GM19240 (cell line): ENCODE measurements around the gene NPAT.
"Not testable (repeated sequence)": the region's sequence is repeated elsewhere in the genome, so short reads cannot be mapped to it uniquely, and the experiment has no call there.

Experiments
- DNase-seq: peaks from one replicate; pipeline ENCODE4 v3.0.0; 2011; ENCODE audit warnings: low spot score; ENCODE audit not compliant: insufficient read length

NPAT gene

DNA sequence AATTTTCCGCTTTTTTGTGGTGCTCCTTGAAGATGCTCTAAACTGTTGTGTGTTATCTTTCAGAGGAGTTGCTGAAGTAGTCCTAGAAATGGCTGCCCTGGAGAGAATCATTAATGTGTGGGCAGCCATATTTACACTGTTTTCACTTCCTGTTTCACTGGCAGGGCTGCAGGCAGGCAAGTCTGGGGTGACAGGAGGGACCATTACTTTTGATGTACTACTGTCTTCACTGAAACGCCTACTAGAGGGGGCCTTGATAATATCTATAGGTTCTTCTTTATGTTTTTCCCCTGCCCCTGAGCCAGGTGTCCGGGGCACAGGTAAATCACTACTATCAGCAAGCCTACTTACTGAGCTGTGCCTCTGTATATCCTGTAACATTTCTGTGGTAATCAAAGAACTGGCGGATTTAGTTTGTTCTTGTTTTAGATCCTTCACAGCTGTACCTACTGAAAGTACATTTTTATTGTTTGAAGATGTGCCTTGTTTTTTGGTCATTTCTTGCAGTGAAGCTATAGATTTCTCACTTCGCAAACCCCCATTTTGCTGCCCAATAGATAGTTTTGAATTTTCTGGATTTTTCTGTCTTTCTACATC, 61.4 kb downstream of the NPAT start:
- DNase-seq: peak; percentile 40

DNA sequence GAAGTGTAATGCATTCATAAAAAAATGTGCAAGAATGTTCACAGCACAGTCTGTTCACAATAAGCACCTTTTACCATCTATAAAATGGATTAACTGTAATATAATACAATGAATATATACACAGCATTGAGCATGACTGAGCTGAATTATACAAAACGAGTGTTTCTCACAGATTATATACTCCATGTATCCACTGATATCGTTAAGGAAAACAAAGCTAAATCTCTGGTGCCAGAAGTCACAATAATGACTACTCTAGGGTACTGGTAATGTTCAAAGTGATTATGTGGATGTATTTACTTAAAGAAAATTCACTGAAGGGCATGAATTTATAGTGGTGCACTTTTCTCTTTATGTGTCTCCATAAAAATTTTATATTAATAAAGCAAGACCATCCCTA, 67.8 kb downstream of the NPAT start:
- no peak for DNase-seq

DNA sequence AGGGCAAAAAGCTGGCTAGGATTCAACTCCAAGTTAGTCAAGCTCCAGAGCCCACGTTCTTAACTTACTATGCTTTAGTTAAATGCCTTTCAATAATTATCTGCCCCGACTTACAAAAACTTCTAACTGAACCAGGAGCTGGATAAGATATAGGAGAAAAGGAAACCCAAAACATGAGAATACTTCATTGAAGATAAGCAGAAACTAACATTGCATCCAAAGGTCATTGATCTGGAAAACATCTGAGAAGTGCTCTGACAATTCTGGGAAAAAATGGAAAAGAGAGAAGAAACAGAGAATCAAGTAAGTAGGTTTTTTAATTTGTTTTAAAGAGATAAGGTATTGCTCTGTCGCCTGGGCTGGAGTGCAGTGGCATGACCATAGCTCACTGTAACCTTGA, 73.9 kb downstream of the NPAT start:
- DNase-seq: no peak

DNA sequence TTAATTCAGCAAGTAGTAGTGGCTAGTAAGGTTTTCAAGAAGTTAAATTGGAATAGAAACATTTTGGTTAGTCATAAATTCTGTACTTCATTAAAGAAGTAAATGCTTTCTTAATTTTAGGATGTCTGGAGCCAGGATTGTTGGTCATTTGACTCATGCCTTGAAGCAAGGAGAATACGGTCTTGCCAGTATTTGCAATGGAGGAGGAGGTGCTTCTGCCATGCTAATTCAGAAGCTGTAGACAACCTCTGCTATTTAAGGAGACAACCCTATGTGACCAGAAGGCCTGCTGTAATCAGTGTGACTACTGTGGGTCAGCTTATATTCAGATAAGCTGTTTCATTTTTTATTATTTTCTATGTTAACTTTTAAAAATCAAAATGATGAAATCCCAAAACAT, 75.3 kb downstream of the NPAT start:
- no peak for DNase-seq

DNA sequence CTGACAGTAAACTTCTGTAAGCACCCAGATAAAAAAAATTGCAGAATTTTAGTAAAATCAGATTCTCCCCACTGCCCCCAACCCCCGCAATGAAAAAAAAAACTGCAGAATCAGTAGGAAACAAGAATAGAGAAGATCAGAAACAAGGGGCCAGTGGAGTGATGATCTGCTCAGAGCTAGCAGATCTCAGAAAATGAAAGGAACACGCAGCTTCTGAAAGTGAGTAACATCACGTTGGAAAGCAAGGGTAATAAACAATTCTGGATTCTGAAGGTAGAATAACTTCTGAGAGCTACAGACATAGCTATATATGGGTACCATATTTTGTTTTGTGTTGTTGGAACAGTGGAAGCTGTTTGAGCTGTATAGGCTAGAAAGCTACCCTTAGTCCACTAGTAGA, 77.8 kb downstream of the NPAT start:
- DNase-seq: no peak

DNA sequence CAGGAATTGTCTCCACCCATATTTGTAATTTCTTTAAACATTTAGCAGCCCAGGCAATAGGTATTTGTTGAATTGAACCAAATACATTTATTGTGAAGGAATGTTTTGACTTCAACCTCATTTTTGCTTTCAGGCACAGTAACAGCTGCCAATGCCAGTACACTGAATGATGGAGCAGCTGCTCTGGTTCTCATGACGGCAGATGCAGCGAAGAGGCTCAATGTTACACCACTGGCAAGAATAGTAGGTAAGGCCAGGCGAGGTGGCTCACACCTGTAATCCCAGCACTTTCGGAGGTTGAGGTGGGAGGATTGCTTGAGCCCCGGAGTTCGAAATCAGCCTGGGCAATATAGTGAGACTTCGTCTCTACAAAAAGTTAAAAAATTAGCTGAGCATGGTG, 80.1 kb downstream of the NPAT start:
- DNase-seq: no peak

DNA sequence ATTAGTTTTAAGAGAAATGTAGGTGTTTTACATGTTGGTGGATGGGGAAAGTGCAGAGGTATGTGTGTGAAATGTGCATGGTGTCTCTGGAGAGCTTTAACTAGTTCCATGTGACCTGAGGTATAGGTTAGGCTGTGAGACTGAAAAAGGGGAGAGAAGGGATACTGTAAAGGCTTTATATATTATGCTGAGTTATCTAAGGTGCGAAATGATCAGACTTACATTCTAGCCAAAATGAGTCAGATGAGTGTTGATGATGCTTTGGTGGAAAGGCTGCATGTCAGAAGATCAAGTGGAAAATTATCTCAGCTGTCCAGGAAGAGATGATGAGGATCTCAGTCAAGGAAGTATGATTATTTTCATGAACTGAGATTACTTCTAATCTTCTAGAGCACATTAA, 85.2 kb downstream of the NPAT start:
- no peak for DNase-seq

DNA sequence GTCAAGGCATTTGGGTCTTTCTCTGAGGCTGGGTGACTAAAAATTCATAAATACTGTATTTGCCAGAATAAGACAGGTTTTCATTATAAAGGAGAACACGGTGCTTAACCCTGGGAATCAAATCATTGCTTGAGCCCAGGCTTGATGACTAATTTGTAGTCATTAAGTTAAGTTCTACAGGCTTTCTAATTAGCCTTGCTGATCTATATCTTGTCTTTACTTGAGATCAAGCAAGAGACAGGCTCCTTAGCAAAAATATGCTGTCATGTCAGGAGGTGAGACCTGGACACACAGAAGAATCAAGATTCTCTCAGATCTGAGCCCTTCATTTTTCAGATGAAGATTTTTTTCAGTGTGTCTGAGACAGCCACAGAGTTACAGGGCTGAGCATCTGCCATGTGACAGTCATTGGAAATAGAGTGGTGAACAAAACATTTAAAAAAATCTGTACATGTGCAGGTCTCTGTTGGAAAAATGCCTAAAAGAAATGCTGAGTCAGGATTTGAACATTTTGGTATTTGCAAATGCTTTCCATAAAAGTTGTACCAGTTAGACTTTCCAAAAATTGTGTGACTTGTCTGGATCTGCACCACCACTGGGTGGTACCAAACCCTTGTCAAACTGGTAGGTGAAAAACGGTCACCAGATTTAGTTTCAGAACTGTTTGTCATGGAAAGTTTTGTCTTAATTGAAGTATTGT, 86.4 kb downstream of the NPAT start:
- DNase-seq: no peak

DNA sequence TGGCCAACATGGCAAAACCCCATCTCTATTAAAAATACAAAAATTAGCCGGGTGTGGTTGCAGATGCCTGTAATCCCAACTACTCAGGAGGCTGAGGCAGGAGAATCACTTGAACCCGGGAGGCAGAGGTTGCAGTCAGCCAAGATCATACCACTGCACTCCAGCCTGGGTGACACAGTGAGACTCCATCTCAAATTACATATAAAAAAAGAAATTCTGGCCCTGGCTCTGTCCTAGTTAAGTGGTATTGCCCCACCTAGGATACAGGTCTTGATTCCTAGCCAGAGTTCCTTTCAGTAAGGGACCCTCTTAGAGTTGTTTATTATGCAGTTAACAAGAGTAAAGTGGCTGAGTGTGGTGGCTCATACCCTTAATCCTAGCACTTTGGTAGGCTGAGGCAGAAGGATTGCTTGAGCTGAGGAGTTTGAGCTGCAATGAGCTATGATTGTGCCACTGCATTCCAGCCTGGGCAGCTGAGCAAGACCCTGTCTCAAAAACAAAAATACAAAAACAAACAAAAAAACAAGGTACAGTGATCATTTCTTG, 89.4 kb downstream of the NPAT start:
- DNase-seq: not testable (repeated sequence)

DNA sequence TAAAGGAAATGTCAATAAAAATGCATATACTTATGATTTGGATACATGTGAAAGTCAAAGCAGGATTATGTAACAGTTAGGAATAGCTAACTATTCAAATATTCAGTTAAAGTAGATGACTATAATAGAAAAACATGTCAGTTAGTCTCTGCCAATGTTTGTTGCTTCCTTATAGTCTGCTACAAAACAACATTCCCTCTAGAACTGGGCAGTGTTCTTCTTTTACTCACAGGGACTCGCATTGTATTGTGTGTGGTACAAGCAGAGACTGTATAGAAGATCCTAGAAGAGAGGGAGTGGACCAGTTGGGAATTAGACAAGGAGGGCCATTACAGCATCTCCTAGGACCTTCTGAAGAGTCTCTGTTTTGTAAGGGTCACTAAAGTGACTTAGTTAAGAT, 90.4 kb downstream of the NPAT start:
- DNase-seq: no peak

DNA sequence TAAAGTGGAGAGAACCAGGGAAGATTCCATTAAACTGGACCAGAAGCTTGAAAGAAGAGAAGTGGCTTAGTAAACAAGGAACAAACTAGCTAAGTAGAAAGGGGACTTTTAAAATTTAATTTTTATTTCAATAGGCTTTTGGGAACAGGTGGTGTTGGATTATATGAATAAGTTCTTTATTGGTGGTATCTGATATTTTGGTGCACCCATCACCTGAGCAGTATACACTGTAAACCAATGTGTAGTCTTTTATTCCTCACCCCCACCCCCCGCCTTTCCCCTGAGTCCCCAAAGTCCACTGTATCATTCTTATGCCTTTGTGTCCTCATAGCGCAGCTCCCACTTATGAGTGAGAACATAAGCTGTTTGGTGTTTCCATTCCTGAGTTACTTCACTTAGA, 93.7 kb downstream of the NPAT start:
- no peak for DNase-seq

DNA sequence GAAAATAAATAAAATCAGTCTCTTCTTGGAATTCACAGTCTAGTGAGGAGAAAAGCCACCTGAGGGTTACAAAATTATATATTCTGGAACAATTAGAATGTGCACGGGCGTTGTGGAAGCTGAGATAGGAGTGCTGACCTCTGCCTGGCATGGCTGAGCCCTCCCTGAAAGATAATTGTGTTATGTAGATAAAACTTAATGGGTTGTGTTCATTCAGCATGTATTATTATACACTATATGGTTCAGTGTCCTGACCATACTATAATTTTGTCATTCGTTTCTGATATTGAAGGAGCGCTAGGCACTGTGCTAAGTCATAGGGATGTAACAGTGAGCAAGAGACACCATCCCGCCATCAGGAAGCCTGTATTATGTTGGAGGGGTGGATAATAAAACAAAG, 97.3 kb downstream of the NPAT start:
- DNase-seq: no peak

DNA sequence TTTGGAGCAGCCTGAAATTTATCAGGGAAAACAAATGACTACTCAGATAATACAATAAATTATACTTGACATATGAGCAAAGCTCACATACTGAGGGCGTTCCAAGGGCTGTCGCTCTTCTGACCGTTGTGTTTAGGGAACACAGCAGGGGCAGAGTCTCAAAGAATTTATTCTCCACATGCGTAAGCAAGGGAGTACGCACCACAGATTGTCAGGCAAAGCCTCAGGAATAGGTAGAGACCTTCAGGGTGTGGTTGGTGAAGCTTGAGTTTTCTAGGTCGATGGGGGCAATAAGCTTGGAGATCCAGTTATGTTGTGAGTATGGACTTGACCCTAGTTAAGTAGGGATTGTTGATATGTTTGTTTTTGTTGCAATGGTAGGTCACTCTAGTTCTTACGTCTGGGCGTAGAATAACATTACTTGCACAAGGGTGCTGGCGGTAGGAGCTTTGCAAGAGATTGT, 100.2 kb downstream of the NPAT start:
- no peak for DNase-seq

DNA sequence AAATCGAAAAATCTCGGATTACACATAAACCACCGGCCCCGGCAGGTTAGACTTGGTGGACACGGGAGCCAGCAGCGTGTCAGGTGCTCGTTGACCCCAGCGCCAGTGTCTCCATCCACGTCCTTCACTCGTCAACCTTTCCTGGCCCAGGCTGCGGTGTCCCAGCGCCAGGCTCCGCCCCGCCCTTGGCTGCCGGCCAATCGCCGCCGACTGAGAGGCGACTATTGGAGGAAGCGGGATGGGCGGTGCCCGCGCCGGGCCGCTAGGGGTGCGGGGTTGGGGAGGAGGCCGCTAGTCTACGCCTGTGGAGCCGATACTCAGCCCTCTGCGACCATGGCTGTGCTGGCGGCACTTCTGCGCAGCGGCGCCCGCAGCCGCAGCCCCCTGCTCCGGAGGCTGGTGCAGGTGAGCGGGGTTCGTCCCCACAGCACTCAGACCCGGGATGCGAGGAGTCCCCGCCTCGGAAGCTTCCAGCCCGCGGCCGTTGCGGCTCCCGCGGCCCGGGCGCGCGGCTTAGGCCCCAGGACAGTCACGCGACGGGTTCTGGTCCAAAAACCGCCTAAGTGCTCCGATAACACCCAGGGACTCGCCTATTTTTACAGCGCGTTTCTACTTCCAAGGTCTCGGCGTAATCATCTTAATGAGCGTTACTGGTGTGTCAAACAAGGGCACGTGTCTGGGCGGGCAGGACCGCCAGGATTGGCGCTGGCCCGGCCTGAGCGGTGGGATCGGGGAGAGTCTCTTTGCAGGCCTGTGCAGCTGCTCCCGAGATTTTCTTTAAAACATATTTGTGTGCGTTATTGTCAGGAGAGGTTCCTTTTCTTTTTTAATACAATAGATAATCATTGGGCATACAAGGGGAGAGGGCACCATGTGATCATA, 100.9 kb downstream of the NPAT start, which contains the start of gene ACAT1:
ACAT1 (plus strand) TSS at position 294 of the 882 bp plus-strand sequence; CDS start at position 334, 40 bp downstream.
- DNase-seq: peak; percentile 80

DNA sequence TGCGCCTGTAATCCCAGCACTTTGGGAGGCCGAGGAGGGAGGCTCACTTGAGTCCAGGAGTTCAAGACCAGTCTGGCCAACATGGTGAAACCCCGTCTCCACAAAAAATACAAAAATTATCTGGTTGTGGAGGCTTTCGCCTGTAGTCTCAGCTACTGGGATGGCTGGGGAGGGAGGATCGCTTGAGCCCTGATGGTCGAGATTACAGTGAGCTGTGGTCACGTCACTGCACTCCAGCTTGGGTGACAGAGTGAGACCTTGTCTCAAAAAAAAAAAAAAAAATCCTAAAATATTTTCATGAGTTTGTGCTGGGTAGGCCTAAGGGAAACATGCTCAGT, 101.5 kb downstream of the NPAT start:
- not testable (repeated sequence) for DNase-seq

DNA sequence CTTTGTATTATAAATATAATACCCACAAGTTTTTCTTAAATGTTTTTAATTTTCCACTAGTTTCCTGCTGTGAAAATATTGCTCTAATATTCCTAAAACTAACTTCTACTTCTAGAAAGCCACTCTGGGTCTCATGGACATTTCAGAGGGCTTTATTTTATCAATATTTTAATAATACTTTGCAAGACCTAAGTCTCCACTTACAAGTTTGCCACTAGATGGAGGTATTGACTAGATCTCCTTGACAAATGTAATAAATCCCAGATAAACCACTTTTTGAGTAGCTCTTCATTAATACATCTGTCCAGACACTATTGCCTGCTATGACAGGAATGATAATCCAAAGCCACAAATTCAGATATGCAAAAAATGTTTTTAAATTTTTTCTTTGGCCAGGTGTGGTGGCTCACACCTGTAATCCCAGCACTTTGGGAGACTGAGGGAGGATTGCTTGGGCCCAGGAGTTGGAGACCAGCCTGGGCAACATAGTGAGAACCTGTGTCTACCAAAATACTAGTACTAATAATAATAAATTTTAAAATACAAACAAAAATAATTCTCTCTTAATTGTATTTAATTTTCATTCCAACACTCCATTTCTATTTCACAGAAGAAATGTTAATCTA, 104.6 kb downstream of the NPAT start:
- DNase-seq: no peak

DNA sequence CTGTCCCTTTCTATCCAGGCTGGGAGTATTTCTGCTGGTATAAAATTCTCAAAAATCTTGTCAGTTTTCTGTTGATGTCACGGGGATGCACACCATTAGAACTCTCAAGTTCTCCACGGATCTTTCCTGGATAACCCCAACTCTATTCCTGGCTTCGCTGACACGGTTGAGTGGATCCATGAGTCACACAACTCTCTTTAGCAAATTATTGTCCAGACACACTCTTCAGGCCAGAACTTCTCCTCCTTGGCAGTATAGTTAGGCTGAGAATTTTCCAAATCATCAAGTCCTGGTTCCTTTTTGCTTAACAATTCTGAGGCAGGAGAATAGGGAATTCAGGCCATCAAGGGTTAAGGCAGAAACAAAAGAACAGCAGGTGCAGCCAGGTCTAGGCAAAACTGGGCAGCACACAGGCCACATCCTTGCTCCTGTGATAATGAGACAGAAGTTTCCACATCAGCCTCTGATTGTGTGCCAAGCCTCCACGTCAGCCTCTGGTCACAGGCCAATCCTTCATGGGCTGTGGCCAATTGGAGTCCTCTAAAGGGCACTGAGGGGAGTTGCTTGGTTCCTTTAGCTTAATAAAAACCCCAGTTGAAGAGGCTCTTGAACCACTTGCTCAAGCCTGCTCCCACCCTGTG, 106.8 kb downstream of the NPAT start:
- DNase-seq: no peak

DNA sequence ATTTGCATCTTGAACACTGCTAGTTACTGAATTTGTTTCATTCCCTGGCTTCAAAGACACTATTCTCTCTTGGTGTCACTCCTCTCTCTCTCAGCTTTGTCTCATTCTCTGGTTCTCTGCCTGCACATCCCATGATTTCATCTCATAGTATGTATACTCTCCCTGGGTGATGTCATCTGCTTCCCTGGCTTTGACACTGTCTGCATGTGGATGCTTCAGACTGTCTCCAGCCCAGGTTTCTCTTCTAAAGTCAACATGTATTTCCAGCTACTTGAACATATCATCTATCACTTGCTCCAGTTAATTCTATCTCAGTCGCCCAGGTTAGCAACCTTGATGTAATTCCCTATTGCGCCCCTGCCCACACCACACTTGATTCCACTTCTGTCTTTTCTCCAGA, 110.4 kb downstream of the NPAT start:
- no peak for DNase-seq

DNA sequence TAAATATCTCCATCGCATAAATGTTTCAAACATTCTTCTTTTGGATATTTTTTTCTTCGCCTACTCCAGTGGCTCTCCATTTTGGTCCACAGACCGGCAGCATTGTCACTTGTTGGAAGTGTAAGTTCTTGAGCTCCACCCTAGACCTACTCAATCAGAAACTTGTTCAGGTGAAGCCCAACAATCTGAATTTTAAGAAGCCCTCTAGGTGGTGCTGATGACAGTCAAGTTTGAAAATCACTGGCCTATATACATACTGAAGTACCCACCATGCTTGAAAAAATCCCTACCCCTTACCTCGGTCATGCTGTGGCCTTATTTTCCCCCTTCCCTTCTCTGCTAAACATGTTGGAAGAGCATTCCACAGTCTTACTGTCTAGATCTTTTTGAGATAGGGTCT, 111.3 kb downstream of the NPAT start:
- DNase-seq: no peak
